Tibial nerve (tissue), 4 donors: ENCODE measurements around the gene DLGAP1.

Source experiments
- EP300 ChIP-seq, 2 donors: sonication (generic); formaldehyde crosslinking; IDR thresholded peaks; one replicate each; pipeline ENCODE4 v1.6.1; 2017; ENCODE audit warnings: antibody characterized with exemption in 2 of 2, mild to moderate bottlenecking in 1 of 2
- POLR2A ChIP-seq, 2 donors: fragments of 450-650 bp; IDR thresholded peaks; one replicate each; pipeline ENCODE4 v1.6.1; 2017; ENCODE audit warnings: antibody characterized with exemption in 2 of 2, mild to moderate bottlenecking in 2 of 2, moderate library complexity in 2 of 2
- TF ChIP-seq, protein P1 (sequence below), 5 experiments: fragments of 200-600 bp in 3 of 5; fragments of 450-650 bp in 2 of 5; sonication (generic) in 3 of 5; IDR thresholded peaks; one replicate each; pipeline ENCODE4 v1.5.1; 2016 to 2019; ENCODE audit warnings: antibody characterized with exemption in 5 of 5, mild to moderate bottlenecking in 3 of 5, moderate library complexity in 2 of 5

DNA sequence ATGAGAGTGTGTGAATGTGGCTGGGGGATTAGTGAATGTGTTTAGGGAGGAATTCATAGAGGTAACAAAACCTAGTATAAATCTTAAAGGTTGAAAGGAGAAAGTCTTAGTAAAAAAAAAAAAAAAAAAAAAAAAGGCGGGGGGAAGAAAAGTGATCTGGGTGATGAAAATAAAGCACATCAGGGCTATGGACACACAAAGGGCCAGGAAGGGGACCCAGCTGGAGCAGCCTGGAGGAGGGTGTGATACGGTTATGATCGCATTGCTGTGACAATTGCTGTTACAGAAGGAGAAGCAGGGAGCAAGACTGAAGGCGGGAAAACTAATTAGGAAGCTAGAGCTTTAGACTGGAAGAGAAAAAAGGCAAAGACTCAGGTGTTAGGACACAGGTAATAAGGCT is 85.4 kb downstream of the DLGAP1 start:
- TF ChIP-seq, protein P1, sequence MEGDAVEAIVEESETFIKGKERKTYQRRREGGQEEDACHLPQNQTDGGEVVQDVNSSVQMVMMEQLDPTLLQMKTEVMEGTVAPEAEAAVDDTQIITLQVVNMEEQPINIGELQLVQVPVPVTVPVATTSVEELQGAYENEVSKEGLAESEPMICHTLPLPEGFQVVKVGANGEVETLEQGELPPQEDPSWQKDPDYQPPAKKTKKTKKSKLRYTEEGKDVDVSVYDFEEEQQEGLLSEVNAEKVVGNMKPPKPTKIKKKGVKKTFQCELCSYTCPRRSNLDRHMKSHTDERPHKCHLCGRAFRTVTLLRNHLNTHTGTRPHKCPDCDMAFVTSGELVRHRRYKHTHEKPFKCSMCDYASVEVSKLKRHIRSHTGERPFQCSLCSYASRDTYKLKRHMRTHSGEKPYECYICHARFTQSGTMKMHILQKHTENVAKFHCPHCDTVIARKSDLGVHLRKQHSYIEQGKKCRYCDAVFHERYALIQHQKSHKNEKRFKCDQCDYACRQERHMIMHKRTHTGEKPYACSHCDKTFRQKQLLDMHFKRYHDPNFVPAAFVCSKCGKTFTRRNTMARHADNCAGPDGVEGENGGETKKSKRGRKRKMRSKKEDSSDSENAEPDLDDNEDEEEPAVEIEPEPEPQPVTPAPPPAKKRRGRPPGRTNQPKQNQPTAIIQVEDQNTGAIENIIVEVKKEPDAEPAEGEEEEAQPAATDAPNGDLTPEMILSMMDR (IDR thresholded peaks at IDR 0.05): no peak
- TF ChIP-seq POLR2A (IDR thresholded peaks at IDR 0.05) (no peak), EP300 (IDR thresholded peaks at IDR 0.05) (no peak)
